Upper lobe of right lung (tissue), 1 donor: Measurements from ENCODE around the gene UNC5B. TPM values are rescaled to one million over a fixed set of nuclear protein-coding genes. Genes with fewer than 3 reads are reported as not detected.

ENCODE experiments used
- ATAC-seq: fragments of 200-7000 bp; cut with Tn5 transposase; one replicate; pipeline ENCODE4 v1.9.1; 2020; ENCODE audit warnings: mild to moderate bottlenecking, moderate library complexity
- DNase-seq: peaks from one replicate; pipeline ENCODE4 v3.0.0-alpha.2; 2020
- H3K27ac ChIP-seq: fragments of 200-600 bp; one replicate; pipeline ENCODE4 v1.8.0; 2022
- H3K27me3 ChIP-seq: fragments of 200-600 bp; one replicate; pipeline ENCODE4 v1.8.0; 2022; ENCODE audit warnings: mild to moderate bottlenecking
- H3K36me3 ChIP-seq: fragments of 200-600 bp; one replicate; pipeline ENCODE4 v1.8.0; 2022
- H3K4me1 ChIP-seq: fragments of 200-600 bp; one replicate; pipeline ENCODE4 v1.8.0; 2022
- H3K4me3 ChIP-seq: fragments of 200-600 bp; one replicate; pipeline ENCODE4 v1.8.0; 2022; ENCODE audit warnings: mild to moderate bottlenecking
- H3K9me3 ChIP-seq: fragments of 200-600 bp; one replicate; pipeline ENCODE4 v1.8.0; 2022
- CTCF ChIP-seq: fragments of 200-600 bp; IDR thresholded peaks from one replicate; pipeline ENCODE4 v1.8.0; 2022; ENCODE audit warnings: antibody characterized with exemption
- intact Hi-C: fragments of 100-400 bp; cut with DNase I; formaldehyde crosslinking; loops from one replicate; pipeline ENCODE4 v1.11.0; 2022
- total RNA-seq: library from RNA; stranded (reverse); fragmentation: NEBNext Ultra II Directional; extraction: Animal tissue kit (Norgen Biotek cat#: 25700); gene quantifications from one replicate; pipeline ENCODE4 v1.2.1, GENCODE V29; 2021
- donor health status: DM: no; HTN: yes; CAD: no; lungs with severe emphysema.

The UNC5B gene
- total RNA-seq, 1 donor from 2014 or later, result 16.0 TPM

DNA sequence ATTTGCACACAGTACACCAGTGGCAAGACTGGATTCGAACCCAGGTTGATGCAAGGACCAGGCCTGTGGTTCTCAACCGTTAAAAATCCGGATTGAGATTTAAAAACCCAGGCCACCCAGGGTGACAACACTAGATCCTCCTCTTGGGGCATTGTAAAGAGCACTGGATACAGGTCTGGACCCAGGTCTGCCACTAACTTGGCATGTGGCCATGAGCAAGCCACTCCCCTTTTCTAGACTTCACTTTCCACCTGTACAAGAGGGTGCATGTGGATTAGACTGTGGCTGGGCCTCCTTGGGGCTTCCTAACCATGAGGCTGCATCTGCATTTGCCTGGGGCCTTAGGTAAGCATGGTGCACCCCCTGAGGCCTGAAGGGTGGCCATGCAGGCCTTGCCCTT is 85.0 kb downstream of the UNC5B start:
- DNase-seq (no peak), ATAC-seq (no peak)
- Histone ChIP-seq H3K4me1 (peaks cover 6% of the 10 kb centered on the region), H3K36me3 (peaks cover 10% of the 10 kb centered on the region), H3K27me3 (no peaks in the 10 kb centered on the region), H3K4me3 (no peak overlapping the region), H3K9me3 (no peaks in the 10 kb centered on the region), H3K27ac (no peak overlapping the region)
- TF ChIP-seq CTCF, result no peak
- intact Hi-C loops, result no loop called here

DNA sequence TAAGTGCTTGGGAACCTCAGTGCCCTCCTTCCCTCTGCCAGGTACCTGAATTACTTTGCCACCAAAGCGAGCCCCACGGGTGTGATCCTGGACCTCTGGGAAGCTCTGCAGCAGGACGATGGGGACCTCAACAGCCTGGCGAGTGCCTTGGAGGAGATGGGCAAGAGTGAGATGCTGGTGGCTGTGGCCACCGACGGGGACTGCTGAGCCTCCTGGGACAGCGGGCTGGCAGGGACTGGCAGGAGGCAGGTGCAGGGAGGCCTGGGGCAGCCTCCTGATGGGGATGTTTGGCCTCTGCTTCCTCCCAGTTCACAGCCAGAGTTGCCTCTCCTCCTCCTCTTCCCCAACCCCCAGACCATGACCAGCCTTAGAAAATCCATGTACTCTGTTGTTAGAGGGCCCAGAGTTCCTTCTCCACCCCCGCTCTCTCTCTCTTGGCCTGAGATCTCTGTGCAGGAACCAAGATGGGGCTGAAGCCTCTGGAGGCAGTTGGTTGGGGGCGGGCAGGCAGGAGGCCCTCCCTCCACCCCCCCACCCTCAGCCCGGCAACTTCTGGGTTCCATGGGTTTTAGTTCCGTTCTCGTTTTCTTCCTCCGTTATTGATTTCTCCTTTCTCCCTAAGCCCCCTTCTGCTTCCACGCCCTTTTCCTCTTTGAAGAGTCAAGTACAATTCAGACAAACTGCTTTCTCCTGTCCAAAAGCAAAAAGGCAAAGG is 86.9 kb downstream of the UNC5B start:
- Histone ChIP-seq H3K9me3 (no peaks in the 10 kb centered on the region), H3K36me3 (peaks cover 10% of the 10 kb centered on the region), H3K4me3 (no peak overlapping the region), H3K27ac (no peak overlapping the region), H3K4me1 (no peaks in the 10 kb centered on the region), H3K27me3 (no peaks in the 10 kb centered on the region)
- no peak for TF ChIP-seq CTCF
- DNase-seq (no peak), ATAC-seq (no peak)
- intact Hi-C loops, result no loop called here

DNA sequence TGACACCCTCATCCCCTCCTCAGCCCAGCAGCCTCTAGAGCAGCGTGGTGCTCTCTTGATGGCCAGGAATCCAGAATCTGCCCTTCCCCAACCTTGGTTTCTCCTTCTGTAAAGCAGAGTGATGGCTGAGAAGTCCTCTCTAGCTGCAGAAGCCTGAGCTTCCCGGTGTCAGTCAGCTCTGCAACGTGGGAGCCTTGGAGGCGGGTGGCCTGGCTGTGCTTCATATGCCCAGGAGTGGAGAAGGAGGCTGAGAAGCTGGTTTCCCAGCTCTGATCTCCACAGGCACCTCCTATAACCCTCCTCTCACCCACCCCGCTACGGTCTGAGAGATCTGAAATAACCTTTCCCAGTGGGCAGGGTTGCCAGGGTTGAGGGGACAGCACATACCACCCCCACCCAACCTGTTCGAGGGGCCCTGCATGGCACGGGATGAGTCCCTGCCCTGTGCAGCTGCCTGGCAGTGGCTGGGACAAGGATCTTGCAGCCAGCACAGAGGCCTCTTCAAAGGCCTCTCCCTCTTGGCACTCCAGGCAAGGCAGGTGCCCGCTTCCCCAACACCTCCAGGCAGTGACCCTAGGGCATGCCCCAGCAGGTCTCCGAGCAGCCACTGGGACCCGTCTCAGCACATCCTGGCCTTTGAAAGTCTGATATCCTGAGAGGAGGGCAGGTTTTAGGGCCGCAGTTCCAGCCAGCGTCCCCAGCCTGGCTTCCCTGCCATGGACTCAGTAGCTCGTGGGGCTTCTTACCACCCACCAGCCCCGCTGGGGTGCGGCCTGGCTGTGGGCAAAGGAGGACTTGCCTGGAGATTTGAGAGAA is 88.4 kb downstream of the UNC5B start:
- Histone ChIP-seq H3K4me1 (no peaks in the 10 kb centered on the region), H3K27me3 (no peaks in the 10 kb centered on the region), H3K36me3 (peaks cover 10% of the 10 kb centered on the region), H3K27ac (no peak overlapping the region), H3K4me3 (no peak overlapping the region), H3K9me3 (no peaks in the 10 kb centered on the region)
- no peak for TF ChIP-seq CTCF
- no peak for DNase-seq
- no peak for ATAC-seq
- intact Hi-C loops, result no loop called here

DNA sequence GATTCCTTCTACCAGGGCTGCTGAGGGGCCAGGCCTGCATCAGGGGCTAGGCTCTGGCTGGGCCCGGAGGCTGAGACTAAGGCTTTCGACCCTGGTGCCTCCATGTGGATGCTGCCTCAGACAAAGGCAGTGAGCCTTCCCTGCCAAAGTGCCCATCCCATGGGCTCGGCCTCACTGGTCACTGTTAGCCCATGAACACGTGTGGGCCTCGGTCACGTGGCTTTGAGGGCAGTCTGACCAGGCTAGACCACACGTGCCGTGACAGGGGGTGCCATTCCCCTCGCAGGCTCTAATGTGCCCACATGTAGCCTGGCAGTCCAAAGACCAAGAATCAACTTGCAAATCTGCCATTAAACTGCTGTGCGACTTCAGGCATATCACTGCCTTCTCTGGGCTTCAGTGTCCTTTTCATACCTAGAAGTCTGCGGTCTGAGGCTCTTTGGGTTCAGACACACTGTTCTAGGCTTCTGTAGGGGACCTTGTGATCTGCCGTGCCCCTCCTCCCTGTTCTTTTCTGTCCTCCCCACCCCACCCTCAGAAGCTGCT is 89.1 kb downstream of the UNC5B start:
- Histone ChIP-seq H3K4me3 (no peak overlapping the region), H3K36me3 (peaks cover 10% of the 10 kb centered on the region), H3K27ac (no peak overlapping the region), H3K27me3 (no peaks in the 10 kb centered on the region), H3K9me3 (no peaks in the 10 kb centered on the region), H3K4me1 (no peaks in the 10 kb centered on the region)
- DNase-seq, result no peak
- ATAC-seq, result no peak
- intact Hi-C loops, result no loop called here
- TF ChIP-seq CTCF, result no peak

GRCh38 chr10:71302451-71302850 is 90.1 kb downstream of the UNC5B start:
- no peak overlapping the region for H3K4me3 ChIP-seq
- no peaks in the 10 kb centered on the region for H3K27me3 ChIP-seq
- no peak overlapping the region for H3K27ac ChIP-seq
- intact Hi-C loops, result no loop called here
- no peaks in the 10 kb centered on the region for H3K9me3 ChIP-seq
- TF ChIP-seq CTCF, result no peak
- ATAC-seq, result no peak
- peaks cover 10% of the 10 kb centered on the region for H3K36me3 ChIP-seq
- no peak for DNase-seq
- no peaks in the 10 kb centered on the region for H3K4me1 ChIP-seq
